NB4 (cell line): ENCODE results near the gene RGS11.

Source experiments
- DNase-seq: peaks from one replicate; pipeline ENCODE4 v3.0.0; 2010; ENCODE audit warnings: low read depth
- H3K4me3 ChIP-seq: one replicate; pipeline ENCODE4 v1.5.1; 2011; ENCODE audit warnings: mild to moderate bottlenecking, low read depth, low read length, moderate library complexity
- MYC ChIP-seq: IDR thresholded peaks from 2 replicates; pipeline ENCODE4 v1.6.1; 2011; ENCODE audit warnings: low read depth, low read length
- POLR2A ChIP-seq: IDR thresholded peaks from 2 replicates; pipeline ENCODE4 v1.6.1; 2011; ENCODE audit warnings: mild to moderate bottlenecking; ENCODE audit not compliant: insufficient read length; ENCODE audit errors: extremely low read depth
- TF ChIP-seq, protein P1 (sequence below): IDR thresholded peaks from one replicate; pipeline ENCODE4 v1.5.1; 2012; ENCODE audit warnings: low read depth, low read length
- TF ChIP-seq, protein P2 (sequence below): IDR thresholded peaks from 2 replicates; pipeline ENCODE4 v1.6.1; 2011; ENCODE audit warnings: low read depth, low read length

RGS11 gene

DNA sequence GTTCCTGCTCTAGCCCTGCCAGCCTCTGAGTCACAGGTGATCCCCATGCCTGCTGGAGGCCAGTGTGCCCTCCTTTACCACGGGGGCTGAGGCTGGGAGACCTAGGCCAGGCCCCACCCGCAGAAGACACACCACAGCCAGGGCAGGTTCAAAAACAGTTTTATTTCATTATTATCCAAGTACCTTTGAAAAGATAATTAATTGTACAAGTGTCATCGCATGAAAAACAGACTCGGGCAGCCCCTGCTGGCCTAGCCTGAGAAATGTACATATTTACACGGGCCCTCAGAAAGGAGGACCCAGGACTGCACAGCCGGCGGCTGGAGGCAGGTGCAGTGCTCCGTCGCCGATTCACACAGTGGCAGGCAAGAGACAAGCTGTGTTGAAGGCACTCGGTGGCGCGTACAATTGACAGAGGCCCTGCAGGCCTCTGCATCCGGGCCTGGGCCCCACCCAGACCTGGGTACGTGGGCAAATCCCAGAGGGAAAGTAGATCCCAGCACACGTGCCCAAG is 11.6 kb upstream of the RGS11 start:
- DNase-seq: no peak
- H3K4me3 ChIP-seq: no peak overlapping the region
- TF ChIP-seq POLR2A: no peak
- TF ChIP-seq, protein P1, sequence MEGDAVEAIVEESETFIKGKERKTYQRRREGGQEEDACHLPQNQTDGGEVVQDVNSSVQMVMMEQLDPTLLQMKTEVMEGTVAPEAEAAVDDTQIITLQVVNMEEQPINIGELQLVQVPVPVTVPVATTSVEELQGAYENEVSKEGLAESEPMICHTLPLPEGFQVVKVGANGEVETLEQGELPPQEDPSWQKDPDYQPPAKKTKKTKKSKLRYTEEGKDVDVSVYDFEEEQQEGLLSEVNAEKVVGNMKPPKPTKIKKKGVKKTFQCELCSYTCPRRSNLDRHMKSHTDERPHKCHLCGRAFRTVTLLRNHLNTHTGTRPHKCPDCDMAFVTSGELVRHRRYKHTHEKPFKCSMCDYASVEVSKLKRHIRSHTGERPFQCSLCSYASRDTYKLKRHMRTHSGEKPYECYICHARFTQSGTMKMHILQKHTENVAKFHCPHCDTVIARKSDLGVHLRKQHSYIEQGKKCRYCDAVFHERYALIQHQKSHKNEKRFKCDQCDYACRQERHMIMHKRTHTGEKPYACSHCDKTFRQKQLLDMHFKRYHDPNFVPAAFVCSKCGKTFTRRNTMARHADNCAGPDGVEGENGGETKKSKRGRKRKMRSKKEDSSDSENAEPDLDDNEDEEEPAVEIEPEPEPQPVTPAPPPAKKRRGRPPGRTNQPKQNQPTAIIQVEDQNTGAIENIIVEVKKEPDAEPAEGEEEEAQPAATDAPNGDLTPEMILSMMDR: no peak
- no peak for TF ChIP-seq MYC
- TF ChIP-seq, protein P2, sequence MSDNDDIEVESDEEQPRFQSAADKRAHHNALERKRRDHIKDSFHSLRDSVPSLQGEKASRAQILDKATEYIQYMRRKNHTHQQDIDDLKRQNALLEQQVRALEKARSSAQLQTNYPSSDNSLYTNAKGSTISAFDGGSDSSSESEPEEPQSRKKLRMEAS: no peak

DNA sequence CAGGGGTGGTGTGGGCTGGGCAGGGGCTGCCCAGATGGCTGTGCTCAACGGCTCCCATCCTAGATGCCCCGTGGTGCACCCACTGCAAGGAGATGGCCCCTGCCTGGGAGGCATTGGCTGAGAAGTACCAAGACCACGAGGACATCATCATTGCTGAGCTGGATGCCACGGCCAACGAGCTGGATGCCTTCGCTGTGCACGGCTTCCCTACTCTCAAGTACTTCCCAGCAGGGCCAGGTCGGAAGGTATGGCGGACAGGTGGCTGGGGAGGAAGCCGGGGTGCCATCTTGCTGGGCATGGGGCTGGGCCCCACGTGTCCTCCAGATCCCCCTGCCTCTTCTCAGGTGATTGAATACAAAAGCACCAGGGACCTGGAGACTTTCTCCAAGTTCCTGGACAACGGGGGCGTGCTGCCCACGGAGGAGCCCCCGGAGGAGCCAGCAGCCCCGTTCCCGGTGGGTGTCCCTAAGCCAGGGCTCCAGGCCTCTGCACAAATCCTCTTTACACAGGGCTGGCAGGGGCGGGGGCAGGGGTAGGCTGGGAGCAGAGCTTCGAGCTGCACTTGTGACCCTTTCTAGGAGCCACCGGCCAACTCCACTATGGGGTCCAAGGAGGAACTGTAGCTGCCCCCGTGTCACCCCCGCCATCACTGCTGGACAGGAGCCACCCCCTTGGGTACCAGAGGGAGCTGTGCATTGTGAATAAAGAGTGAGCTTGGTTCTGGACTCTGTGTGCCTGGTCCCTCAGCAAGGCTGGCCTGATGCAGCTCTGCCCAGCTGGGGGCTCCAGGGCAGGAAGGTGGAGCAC is 10.9 kb upstream of the RGS11 start:
- DNase-seq: no peak
- TF ChIP-seq MYC (no peak), POLR2A (no peak)
- TF ChIP-seq, protein P1: no peak
- TF ChIP-seq, protein P2: no peak
- no peak overlapping the region for H3K4me3 ChIP-seq

DNA sequence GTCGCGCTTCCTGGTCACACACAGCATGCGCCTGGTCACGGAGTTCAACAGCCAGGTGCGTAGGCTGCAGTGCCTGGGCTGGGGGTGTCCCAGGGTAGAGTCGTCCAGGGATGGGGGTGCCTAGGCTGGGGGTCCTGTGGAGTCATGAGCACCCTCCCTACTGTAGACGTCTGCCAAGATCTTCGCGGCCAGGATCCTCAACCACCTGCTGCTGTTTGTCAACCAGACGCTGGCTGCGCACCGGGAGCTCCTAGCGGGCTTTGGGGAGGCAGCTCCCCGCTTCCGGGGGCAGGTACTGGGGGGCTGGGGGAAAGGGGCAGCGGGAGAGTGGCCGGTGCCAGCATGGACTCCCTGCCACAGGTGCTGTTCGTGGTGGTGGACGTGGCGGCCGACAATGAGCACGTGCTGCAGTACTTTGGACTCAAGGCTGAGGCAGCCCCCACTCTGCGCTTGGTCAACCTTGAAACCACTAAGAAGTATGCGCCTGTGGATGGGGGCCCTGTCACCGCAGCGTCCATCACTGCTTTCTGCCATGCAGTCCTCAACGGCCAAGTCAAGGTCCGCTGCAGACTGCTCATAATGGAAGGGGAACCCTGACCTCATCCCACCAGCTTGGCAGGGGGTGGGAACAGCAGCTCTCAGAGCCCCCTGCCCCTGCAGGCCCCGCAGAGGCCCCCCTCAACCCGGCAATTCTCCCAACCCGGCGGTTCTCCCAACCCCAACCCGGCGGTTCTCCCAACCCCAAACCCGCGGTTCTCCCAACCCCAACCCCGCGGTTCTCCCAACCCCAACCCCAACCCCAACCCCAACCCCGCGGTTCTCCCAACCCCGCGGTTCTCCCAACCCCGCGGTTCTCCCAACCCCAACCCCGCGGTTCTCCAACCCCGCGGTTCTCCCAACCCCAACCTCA is 9.7 kb upstream of the RGS11 start:
- no peak overlapping the region for H3K4me3 ChIP-seq
- DNase-seq: no peak
- TF ChIP-seq, protein P1: no peak
- TF ChIP-seq, protein P2: no peak
- no peak for TF ChIP-seq POLR2A
- TF ChIP-seq MYC: no peak

DNA sequence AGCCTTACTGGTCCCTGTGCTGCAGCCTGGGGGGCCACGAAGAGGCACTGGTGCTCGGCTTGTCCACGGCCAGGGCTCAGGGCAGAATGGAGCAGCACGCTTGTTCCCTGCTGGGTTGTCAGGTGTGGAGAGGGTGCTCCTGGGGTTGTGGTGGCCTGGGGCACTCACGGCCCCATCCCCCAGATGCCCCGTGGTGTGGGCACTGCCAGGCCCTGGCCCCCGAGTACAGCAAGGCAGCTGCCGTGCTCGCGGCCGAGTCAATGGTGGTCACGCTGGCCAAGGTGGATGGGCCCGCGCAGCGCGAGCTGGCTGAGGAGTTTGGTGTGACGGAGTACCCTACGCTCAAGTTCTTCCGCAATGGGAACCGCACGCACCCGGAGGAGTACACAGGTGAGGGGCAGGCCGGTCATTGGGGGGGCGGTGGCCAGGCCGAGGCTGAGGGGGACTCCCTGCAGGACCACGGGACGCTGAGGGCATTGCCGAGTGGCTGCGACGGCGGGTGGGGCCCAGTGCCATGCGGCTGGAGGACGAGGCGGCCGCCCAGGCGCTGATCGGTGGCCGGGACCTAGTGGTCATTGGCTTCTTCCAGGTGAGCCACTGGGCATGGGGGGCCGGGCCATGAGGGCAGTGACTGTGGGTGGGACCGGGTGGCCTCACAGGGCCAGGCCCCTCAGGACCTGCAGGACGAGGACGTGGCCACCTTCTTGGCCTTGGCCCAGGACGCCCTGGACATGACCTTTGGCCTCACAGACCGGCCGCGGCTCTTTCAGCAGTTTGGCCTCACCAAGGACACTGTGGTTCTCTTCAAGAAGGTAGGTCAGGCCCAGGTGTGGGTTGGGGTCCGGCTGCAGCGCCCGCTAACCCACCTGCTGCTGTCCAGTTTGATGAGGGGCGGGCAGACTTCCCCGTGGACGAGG is 8.7 kb upstream of the RGS11 start:
- no peak for DNase-seq
- TF ChIP-seq, protein P2: no peak
- no peak for TF ChIP-seq POLR2A
- no peak overlapping the region for H3K4me3 ChIP-seq

DNA sequence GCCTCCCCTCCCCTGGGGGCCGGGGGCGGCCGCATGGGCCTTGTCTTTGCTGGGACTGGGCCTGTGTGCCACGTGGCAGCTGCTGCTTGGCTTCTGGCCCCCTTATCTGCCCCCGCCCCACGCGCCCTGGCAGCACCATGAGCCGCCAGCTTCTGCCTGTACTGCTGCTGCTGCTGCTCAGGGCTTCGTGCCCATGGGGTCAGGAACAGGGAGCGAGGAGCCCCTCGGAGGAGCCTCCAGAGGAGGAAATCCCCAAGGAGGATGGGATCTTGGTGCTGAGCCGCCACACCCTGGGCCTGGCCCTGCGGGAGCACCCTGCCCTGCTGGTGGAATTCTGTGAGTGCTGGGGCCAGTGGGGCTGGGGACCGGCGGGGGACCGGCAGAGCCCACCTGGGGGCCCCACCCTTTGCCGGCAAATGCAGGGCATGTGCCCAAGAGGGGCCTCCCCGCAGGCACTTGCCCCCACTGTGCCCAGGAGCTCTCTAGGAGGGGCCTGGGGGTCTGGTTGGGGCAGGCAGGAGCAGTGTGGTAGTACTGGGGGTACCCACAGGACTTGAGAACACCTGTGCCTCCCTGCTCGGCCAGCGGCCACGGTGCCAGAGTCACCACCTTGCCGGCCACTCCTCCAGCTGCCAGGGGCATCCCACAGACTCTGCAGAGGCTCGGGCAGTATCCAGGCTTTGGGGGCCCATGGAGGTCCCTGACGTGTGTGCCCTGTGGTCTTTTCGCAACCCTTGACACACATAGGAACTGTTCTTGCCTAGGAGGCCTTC is 7.5 kb upstream of the RGS11 start, which contains the start of gene PDIA2:
Gene PDIA2 (plus strand): TSS at position 132 of the 773 bp plus-strand sequence. CDS start 6 bp downstream, at position 138.
- DNase-seq: no peak
- no peak within 1 kb of the TSS for H3K4me3 ChIP-seq
- TF ChIP-seq, protein P1: no peak
- TF ChIP-seq, protein P2: no peak
- no peak for TF ChIP-seq MYC
- TF ChIP-seq POLR2A: no peak
